ENCODE data around the gene UPK2.
A peak's percentile ranks its signal among the peaks of the same experiment; 100 is the strongest.

The UPK2 gene

DNA sequence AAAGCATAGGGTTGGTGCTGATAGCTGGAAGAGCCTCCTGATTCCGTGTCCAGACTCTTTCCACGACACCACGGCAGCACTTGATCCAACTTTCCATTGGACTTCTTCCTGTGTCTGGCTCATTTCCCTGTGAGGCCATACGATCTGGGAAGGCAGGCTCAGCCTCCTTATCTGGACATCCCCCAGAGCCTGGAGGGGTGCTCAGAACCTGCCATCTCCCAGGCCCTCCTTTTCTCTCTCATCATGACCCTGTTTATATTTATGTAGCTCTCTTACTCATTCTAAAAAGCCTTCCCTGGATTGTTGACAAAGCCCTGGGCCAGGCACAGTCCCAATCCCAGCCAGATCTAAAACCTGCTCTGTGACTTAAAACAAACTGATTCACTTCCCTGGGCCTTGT is 22.6 kb upstream of the UPK2 start:
- Mint-ChIP-seq H3K9me3 (no peaks in the 10 kb centered on the region), H3K36me3 (ENCODE audit: low read depth) (no peaks in the 10 kb centered on the region), H3K27me3 (ENCODE audit: low read depth, poor library complexity) (peaks cover 26% of the 10 kb centered on the region), H3K27ac (no peak overlapping the region), H3K4me3 (no peak overlapping the region), H3K4me1 (peaks cover 26% of the 10 kb centered on the region)
- no peak for DNase-seq
- TF ChIP-seq, protein P1, sequence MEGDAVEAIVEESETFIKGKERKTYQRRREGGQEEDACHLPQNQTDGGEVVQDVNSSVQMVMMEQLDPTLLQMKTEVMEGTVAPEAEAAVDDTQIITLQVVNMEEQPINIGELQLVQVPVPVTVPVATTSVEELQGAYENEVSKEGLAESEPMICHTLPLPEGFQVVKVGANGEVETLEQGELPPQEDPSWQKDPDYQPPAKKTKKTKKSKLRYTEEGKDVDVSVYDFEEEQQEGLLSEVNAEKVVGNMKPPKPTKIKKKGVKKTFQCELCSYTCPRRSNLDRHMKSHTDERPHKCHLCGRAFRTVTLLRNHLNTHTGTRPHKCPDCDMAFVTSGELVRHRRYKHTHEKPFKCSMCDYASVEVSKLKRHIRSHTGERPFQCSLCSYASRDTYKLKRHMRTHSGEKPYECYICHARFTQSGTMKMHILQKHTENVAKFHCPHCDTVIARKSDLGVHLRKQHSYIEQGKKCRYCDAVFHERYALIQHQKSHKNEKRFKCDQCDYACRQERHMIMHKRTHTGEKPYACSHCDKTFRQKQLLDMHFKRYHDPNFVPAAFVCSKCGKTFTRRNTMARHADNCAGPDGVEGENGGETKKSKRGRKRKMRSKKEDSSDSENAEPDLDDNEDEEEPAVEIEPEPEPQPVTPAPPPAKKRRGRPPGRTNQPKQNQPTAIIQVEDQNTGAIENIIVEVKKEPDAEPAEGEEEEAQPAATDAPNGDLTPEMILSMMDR (IDR thresholded peaks at IDR 0.05), result no peak

DNA sequence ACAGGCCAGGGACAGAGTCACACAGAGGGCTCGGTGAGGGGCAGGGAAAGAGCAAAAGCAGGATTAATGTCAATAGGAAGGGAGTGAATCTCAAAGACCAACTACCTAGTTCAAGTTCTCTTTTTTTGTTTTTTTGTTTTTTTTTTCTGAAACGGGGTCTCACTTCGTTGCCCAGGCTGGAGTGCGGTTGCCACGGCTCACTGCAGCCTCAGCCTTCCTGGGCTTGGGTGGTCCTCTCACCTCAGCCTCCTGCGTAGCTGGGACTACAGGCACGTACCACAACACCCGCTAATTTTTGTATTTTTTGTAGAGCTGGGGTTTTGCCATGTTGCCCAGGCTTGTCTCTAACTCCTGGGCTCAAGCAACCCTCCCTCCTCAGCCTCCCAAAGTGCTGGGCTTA is 20.7 kb upstream of the UPK2 start:
- H3K9me3 Mint-ChIP-seq, result no peaks in the 10 kb centered on the region
- peaks cover 39% of the 10 kb centered on the region for H3K4me1 Mint-ChIP-seq
- H3K27ac Mint-ChIP-seq, result no peak overlapping the region
- H3K36me3 Mint-ChIP-seq (ENCODE audit: low read depth), result no peaks in the 10 kb centered on the region
- DNase-seq, result no peak
- TF ChIP-seq, protein P1 (IDR thresholded peaks at IDR 0.05), result no peak
- H3K4me3 Mint-ChIP-seq, result no peak overlapping the region
- peaks cover 30% of the 10 kb centered on the region for H3K27me3 Mint-ChIP-seq (ENCODE audit: low read depth, poor library complexity)

DNA sequence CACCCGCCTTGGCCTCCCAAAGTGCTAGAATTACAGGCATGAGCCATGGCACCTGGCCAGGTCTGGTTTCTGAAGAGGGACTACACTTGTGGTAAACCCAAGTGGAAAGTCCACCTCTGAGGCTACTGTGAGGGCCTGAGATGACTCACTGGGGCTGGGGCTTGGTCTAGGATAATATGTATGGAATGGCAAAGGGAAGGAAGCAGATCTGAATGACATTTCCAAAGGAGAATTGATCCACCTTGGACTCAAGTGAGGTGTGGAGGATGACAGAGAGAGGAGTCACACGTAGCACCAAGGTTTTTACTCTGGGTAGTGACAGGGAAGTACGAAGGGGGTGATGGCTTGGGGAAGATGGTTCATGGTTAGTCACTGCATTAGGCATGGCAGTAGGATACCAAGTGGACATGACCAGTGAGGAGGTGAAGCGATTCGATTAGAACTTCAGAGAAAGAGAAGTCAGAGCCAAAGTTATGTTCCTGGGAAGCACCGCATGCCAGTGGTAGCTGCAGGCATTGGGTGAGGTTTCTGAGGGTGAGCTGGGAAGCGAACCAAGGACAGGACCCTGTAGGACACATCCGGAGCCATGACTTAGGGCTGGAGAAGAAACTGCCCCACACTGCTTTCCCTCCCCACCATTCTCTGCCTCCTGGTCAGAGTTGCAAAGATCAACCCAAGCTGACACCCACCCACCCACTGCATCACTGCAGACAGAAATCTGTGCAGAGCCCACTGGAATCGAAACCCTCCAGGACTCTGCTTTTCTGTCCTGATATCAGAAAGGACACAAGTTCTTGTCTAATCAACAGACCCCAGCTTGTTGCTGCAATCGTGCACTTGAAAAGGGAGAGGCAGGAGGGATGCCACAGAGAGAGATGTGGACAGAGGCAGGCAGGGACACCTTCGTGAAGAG is 17.4 kb upstream of the UPK2 start:
- Mint-ChIP-seq H3K4me3 (peak overlapping the region; percentile 2), H3K36me3 (ENCODE audit: low read depth) (no peaks in the 10 kb centered on the region), H3K9me3 (no peaks in the 10 kb centered on the region), H3K4me1 (peaks cover 36% of the 10 kb centered on the region), H3K27ac (no peak overlapping the region), H3K27me3 (ENCODE audit: low read depth, poor library complexity) (peaks cover 25% of the 10 kb centered on the region)
- no peak for DNase-seq
- TF ChIP-seq, protein P1 (IDR thresholded peaks at IDR 0.05), result no peak

DNA sequence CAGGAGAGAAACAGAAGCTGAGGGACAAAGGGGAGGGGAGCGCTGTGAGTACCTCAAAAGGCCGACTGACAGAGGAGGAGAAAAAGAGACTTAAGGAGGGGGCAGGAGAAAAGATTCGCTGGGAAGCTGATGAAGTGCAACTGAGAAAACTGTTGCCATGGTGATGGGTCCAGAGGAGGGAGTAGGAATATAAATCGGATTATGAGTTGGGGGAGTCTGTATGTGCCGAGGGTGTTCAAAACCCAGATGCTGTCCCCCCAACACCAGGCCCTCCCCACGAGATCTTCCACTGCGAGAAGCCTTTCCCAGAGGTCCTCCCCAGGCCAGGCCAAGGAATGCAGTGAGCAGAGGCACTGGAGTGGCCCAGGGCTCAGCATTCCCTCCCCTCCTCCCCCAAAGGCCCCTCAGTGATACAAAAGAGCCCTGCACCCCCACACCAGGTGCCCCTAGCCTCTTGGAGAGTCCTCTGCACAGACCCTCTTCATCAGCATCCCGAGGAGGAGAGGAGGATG is 16.6 kb upstream of the UPK2 start:
- Mint-ChIP-seq H3K27me3 (ENCODE audit: low read depth, poor library complexity) (peaks cover 25% of the 10 kb centered on the region), H3K4me3 (peak overlapping the region; percentile 2), H3K36me3 (ENCODE audit: low read depth) (no peaks in the 10 kb centered on the region), H3K9me3 (no peaks in the 10 kb centered on the region), H3K27ac (no peak overlapping the region), H3K4me1 (peaks cover 35% of the 10 kb centered on the region)
- TF ChIP-seq, protein P1 (IDR thresholded peaks at IDR 0.05), result no peak
- no peak for DNase-seq

DNA sequence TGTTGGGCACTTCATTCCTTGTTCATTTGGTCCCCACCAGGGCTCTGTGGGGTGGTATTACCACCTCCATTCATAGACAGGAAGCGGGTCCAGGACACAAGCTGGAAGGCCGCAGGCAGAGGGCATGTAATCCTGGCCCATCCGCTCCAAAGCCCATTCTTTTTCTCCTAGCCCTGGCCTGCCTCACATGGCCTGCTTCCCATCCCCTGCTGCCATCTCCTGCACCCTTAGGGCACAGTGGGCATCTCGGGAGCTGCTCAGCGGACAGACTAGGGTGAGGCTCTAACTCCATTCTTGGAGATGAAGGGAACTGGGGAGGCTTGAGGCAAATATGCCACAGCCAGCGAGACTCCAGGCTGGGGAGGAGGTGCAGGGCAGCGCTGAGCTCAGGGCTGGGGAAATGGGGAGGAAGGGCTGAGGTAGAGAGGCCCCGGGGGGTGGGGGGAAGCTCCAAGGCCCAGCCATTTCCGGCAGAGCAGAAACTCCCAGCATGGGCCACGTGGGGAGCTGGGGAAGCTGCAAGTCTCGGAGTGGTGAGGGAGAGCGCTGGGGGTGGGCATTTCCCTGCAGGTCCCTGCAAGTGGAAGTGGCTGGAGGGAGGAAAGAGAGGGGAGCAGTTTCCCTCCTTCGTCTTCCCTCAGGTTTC is 16.0 kb upstream of the UPK2 start:
- peak; percentile 32 for DNase-seq
- Mint-ChIP-seq H3K9me3 (no peaks in the 10 kb centered on the region), H3K27ac (no peak overlapping the region), H3K36me3 (ENCODE audit: low read depth) (no peaks in the 10 kb centered on the region), H3K27me3 (ENCODE audit: low read depth, poor library complexity) (peaks cover 25% of the 10 kb centered on the region), H3K4me1 (peaks cover 38% of the 10 kb centered on the region), H3K4me3 (no peak overlapping the region)
- TF ChIP-seq, protein P1 (IDR thresholded peaks at IDR 0.05), result no peak

Data from nephron progenitor cell (in vitro differentiated cells).